Skeletal muscle tissue (tissue), 4 donors: Measurements from ENCODE around the gene NUDT6. TPM values are rescaled to one million over a fixed set of nuclear protein-coding genes. Genes with fewer than 3 reads are reported as not detected.

Experiments used
- H3K27ac ChIP-seq: one replicate; pipeline ENCODE4 v1.7.0; 2013; ENCODE audit warnings: mild to moderate bottlenecking, low read depth, low read length, inconsistent platforms
- H3K27me3 ChIP-seq, 3 donors: one replicate each; pipeline ENCODE4 v1.7.0; 2013; ENCODE audit warnings: low read length in 3 of 3; ENCODE audit not compliant: control insufficient read depth in 3 of 3, insufficient read depth in 3 of 3
- H3K36me3 ChIP-seq, 3 donors: one replicate each; pipeline ENCODE4 v1.7.0; 2013; ENCODE audit warnings: low read length in 3 of 3; ENCODE audit not compliant: control insufficient read depth in 3 of 3, insufficient read depth in 3 of 3
- H3K4me1 ChIP-seq, 3 donors: one replicate each; pipeline ENCODE4 v1.7.0; 2013; ENCODE audit warnings: low read length in 3 of 3, mild to moderate bottlenecking in 3 of 3; ENCODE audit not compliant: control insufficient read depth in 3 of 3, insufficient read depth in 3 of 3
- H3K4me3 ChIP-seq, 3 donors: one replicate each; pipeline ENCODE4 v1.7.0; 2013; ENCODE audit warnings: low read length in 3 of 3
- H3K9ac ChIP-seq, 3 donors: one replicate each; pipeline ENCODE4 v1.7.0; 2013; ENCODE audit warnings: low read length in 3 of 3, mild to moderate bottlenecking in 3 of 3, moderate library complexity in 2 of 3, low read depth in 1 of 3
- H3K9me3 ChIP-seq, 3 donors: one replicate each; pipeline ENCODE4 v1.7.0; 2013; ENCODE audit warnings: low read length in 3 of 3; ENCODE audit not compliant: control insufficient read depth in 3 of 3
- total RNA-seq: library from RNA; depleted of rRNA; stranded (reverse); fragments of >200 nt; gene quantifications from one replicate; pipeline ENCODE4 v1.2.3, GENCODE V29; 2014
- donor health status: Osteomylitis.

The NUDT6 gene
- total RNA-seq, 1 donor from 2014 or later, result 9.9 TPM

- no peaks in the 10 kb centered on the region for H3K4me1 ChIP-seq
- H3K4me3 ChIP-seq, result no peak overlapping the region
Measured at GRCh38 chr4:122901247-122902010, 21.0 kb downstream of the NUDT6 start.

GRCh38 chr4:122900314-122900713 lies 22.1 kb downstream of the NUDT6 start:
- Histone ChIP-seq H3K9ac (no peak overlapping the region), H3K27ac (no peak overlapping the region)

More at GRCh38 chr4:122901247-122902010, 21.0 kb downstream of the NUDT6 start:
- Histone ChIP-seq H3K9me3 (no peaks in the 10 kb centered on the region), H3K9ac (no peak overlapping the region), H3K27me3 (no peaks in the 10 kb centered on the region), H3K36me3 (peaks cover 0 to 6% (median 5%) of the 10 kb centered on the region in 3 donors), H3K27ac (no peak overlapping the region)

GRCh38 chr4:122899682-122900081 lies 22.7 kb downstream of the NUDT6 start:
- Histone ChIP-seq H3K36me3 (peaks cover 0 to 9% (median 7%) of the 10 kb centered on the region in 3 donors), H3K9ac (no peak overlapping the region), H3K9me3 (no peaks in the 10 kb centered on the region), H3K27me3 (no peaks in the 10 kb centered on the region), H3K27ac (no peak overlapping the region), H3K4me1 (no peaks in the 10 kb centered on the region), H3K4me3 (no peak overlapping the region)

More at GRCh38 chr4:122900314-122900713, 22.1 kb downstream of the NUDT6 start:
- Histone ChIP-seq H3K27me3 (no peaks in the 10 kb centered on the region), H3K9me3 (no peaks in the 10 kb centered on the region), H3K36me3 (peaks cover 0 to 9% (median 5%) of the 10 kb centered on the region in 3 donors), H3K4me1 (no peaks in the 10 kb centered on the region), H3K4me3 (no peak overlapping the region)

- Histone ChIP-seq H3K27me3 (no peaks in the 10 kb centered on the region), H3K4me1 (no peaks in the 10 kb centered on the region), H3K9me3 (no peaks in the 10 kb centered on the region), H3K9ac (no peak overlapping the region), H3K36me3 (peaks cover 0 to 9% (median 9%) of the 10 kb centered on the region in 3 donors), H3K27ac (no peak overlapping the region), H3K4me3 (no peak overlapping the region)
Measured at GRCh38 chr4:122898370-122899150, 23.8 kb downstream of the NUDT6 start.

GRCh38 chr4:122896270-122896669 lies 26.1 kb downstream of the NUDT6 start:
- Histone ChIP-seq H3K9me3 (no peaks in the 10 kb centered on the region), H3K4me3 (no peak overlapping the region), H3K27me3 (no peaks in the 10 kb centered on the region), H3K4me1 (no peaks in the 10 kb centered on the region), H3K9ac (no peak overlapping the region), H3K36me3 (peaks cover 4 to 14% (median 5%) of the 10 kb centered on the region in 3 donors), H3K27ac (no peak overlapping the region)

- Histone ChIP-seq H3K4me1 (no peaks in the 10 kb centered on the region), H3K9me3 (no peaks in the 10 kb centered on the region), H3K27me3 (no peaks in the 10 kb centered on the region), H3K36me3 (peaks cover 4 to 14% (median 5%) of the 10 kb centered on the region in 3 donors), H3K4me3 (no peak overlapping the region), H3K9ac (no peak overlapping the region), H3K27ac (no peak overlapping the region)
Measured at GRCh38 chr4:122895336-122895995, 26.9 kb downstream of the NUDT6 start.

- no peak overlapping the region for H3K27ac ChIP-seq
- H3K36me3 ChIP-seq, result peaks cover 4 to 14% (median 5%) of the 10 kb centered on the region in 3 donors
- no peak overlapping the region for H3K4me3 ChIP-seq
- H3K9ac ChIP-seq, result no peak overlapping the region
- H3K9me3 ChIP-seq, result no peaks in the 10 kb centered on the region
- H3K4me1 ChIP-seq, result no peaks in the 10 kb centered on the region
- H3K27me3 ChIP-seq, result no peaks in the 10 kb centered on the region
Measured at GRCh38 chr4:122894827-122895226, 27.6 kb downstream of the NUDT6 start.

GRCh38 chr4:122890147-122890795 lies 32.1 kb downstream of the NUDT6 start:
- no peaks in the 10 kb centered on the region for H3K4me1 ChIP-seq
- no peak overlapping the region for H3K27ac ChIP-seq
- H3K36me3 ChIP-seq, result peaks cover 0 to 14% (median 5%) of the 10 kb centered on the region in 3 donors
- H3K9me3 ChIP-seq, result no peaks in the 10 kb centered on the region
- H3K9ac ChIP-seq, result no peak overlapping the region
- no peaks in the 10 kb centered on the region for H3K27me3 ChIP-seq
- no peak overlapping the region for H3K4me3 ChIP-seq

- no peak overlapping the region for H3K9ac ChIP-seq
- H3K4me3 ChIP-seq, result no peak overlapping the region
- H3K9me3 ChIP-seq, result no peaks in the 10 kb centered on the region
- H3K4me1 ChIP-seq, result no peaks in the 10 kb centered on the region
- no peak overlapping the region for H3K27ac ChIP-seq
- H3K27me3 ChIP-seq, result no peaks in the 10 kb centered on the region
- peaks cover 0 to 12% (median 5%) of the 10 kb centered on the region in 3 donors for H3K36me3 ChIP-seq
Measured at GRCh38 chr4:122889726-122890125, 32.7 kb downstream of the NUDT6 start.
